Adrenal gland (tissue), 12 donors: ENCODE results near the gene STMN3. TPM values are rescaled to one million over a fixed set of nuclear protein-coding genes. Genes with fewer than 3 reads are reported as not detected.

Experiments used
- DNase-seq, 7 donors: peaks; one replicate each; pipeline ENCODE4 v3.0.0-alpha.2; 2019 to 2020
- H3K27ac ChIP-seq, 5 donors: fragments of 200-600 bp; sonication (generic) in 4 of 5; 1 replicate in 3 of 5; 2 replicates in 2 of 5; pipeline versions ENCODE4 v1.5.1 to v1.8.0; 2016 to 2020; ENCODE audit warnings: mild to moderate bottlenecking in 1 of 5
- H3K27me3 ChIP-seq: fragments of 200-600 bp; 2 replicates; pipeline ENCODE4 v1.8.0; 2021
- H3K36me3 ChIP-seq, 2 donors: fragments of 200-600 bp; replicated peaks in 1 of 2; 1 replicate in 1 of 2; 2 replicates in 1 of 2; pipeline versions ENCODE4 v1.5.1 to v1.8.0; 2018 to 2022
- H3K4me1 ChIP-seq, 2 donors: fragments of 200-600 bp; replicated peaks in 1 of 2; 1 replicate in 1 of 2; 2 replicates in 1 of 2; pipeline versions ENCODE4 v1.5.1 to v1.8.0; 2018 to 2021
- H3K4me3 ChIP-seq, 4 donors: fragments of 200-600 bp; sonication (generic) in 3 of 4; one replicate each; pipeline ENCODE4 v1.5.1; 2016 to 2018
- H3K9me3 ChIP-seq, 3 donors: fragments of 200-600 bp; sonication (generic) in 1 of 3; replicated peaks in 1 of 3; 1 replicate in 2 of 3; 2 replicates in 1 of 3; pipeline versions ENCODE4 v1.5.1 to v1.8.0; 2016 to 2021
- POLR2A ChIP-seq, 2 donors: fragments of 450-650 bp; IDR thresholded peaks; one replicate each; pipeline ENCODE4 v1.6.1; 2017; ENCODE audit warnings: antibody characterized with exemption in 2 of 2, mild to moderate bottlenecking in 2 of 2, moderate library complexity in 1 of 2
- WGBS, 4 donors: extraction: QIAGEN DNeasy Blood & Tissue Kit in 2 of 4; methylation state at CpG; one replicate each; pipeline versions ENCODE4 v1.1.5 to v1.1.7; 2013 to 2017; 5-methylcytosine and 5-hydroxymethylcytosine counted together
- intact Hi-C, 2 donors: fragments of 100-400 bp; cut with DNase I; formaldehyde crosslinking; loops; one replicate each; pipeline versions ENCODE4 v1.14.1 to v1.15.0; 2022 to 2023
- polyA plus RNA-seq, 3 donors: library from polyadenylated mRNA; stranded (reverse); fragments of 200-250 nt in 2 of 3; fragments of 350-450 nt in 1 of 3; fragmentation: Illumina TruSeq in 1 of 3; extraction: RNeasy Lipid Tissue Mini Kit (QIAGEN cat#74804) in 1 of 3; gene quantifications; one replicate each; pipeline ENCODE4 v1.2.3, GENCODE V29; 2013 to 2014
- total RNA-seq, 9 donors: library from RNA; depleted of rRNA in 4 of 9; stranded (reverse); fragments of >200 nt in 4 of 9; fragments of 120-200 nt in 1 of 9; fragmentation: NEBNext Ultra II Directional in 1 of 9; extraction: Animal tissue kit (Norgen Biotek cat#: 25700) in 1 of 9; gene quantifications; one replicate each; pipeline versions ENCODE4 v1.1.0 to v1.2.4, GENCODE V29; 2013 to 2023
- TF ChIP-seq, protein P1 (sequence below), 6 experiments: fragments of 450-650 bp in 4 of 6; fragments of 200-600 bp in 2 of 6; sonication (generic) in 1 of 6; IDR thresholded peaks; 1 replicate in 5 of 6; 2 replicates in 1 of 6; pipeline versions ENCODE4 v1.5.1 to v1.8.0; 2016 to 2021; ENCODE audit warnings: antibody characterized with exemption in 6 of 6, mild to moderate bottlenecking in 2 of 6, moderate library complexity in 1 of 6
- donor health status: healthy with polysubstance abuse.
- donor health status: Bipolar disorder and iron deficiency.
- donor health status: DM: yes; HTN: yes; CAD: no.
- donor health status: DM: no; HTN: no; CAD: no.
- donor health status: DM: no; HTN: no; CAD: no.
- donor health status: DM: yes; HTN: yes; CAD: no.

Gene STMN3
- total and polyA plus RNA-seq, 12 donors = 29.2 to 109 (median 54.5) TPM

- Histone ChIP-seq H3K36me3 (no peaks in the 10 kb centered on the region), H3K4me3 (no peak overlapping the region), H3K4me1 (peaks cover 4 to 33% of the 10 kb centered on the region in 2 donors), H3K9me3 (no peaks in the 10 kb centered on the region), H3K27me3 (no peaks in the 10 kb centered on the region), H3K27ac (peak overlapping the region; percentile 39 to 95 (median 72))
- DNase-seq = peak in 1 of 7 donors; percentile 37
- TF ChIP-seq, protein P1, sequence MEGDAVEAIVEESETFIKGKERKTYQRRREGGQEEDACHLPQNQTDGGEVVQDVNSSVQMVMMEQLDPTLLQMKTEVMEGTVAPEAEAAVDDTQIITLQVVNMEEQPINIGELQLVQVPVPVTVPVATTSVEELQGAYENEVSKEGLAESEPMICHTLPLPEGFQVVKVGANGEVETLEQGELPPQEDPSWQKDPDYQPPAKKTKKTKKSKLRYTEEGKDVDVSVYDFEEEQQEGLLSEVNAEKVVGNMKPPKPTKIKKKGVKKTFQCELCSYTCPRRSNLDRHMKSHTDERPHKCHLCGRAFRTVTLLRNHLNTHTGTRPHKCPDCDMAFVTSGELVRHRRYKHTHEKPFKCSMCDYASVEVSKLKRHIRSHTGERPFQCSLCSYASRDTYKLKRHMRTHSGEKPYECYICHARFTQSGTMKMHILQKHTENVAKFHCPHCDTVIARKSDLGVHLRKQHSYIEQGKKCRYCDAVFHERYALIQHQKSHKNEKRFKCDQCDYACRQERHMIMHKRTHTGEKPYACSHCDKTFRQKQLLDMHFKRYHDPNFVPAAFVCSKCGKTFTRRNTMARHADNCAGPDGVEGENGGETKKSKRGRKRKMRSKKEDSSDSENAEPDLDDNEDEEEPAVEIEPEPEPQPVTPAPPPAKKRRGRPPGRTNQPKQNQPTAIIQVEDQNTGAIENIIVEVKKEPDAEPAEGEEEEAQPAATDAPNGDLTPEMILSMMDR (IDR thresholded peaks at IDR 0.05) = no peak
- TF ChIP-seq POLR2A (IDR thresholded peaks at IDR 0.05) = no peak
- whole genome bisulfite sequencing, 4 donors = 90 to 94% (median 91%) methylated on average over 5 to 29 of the region's 29 CpGs
- intact Hi-C loops = no loop called here
Observed at GRCh38 chr20:63687419-63688178, 34.4 kb upstream of the STMN3 start.

GRCh38 chr20:63686492-63687321, 33.5 kb upstream of the STMN3 start:
- Histone ChIP-seq H3K27me3 (no peaks in the 10 kb centered on the region), H3K4me3 (no peak overlapping the region), H3K4me1 (peaks cover 4 to 42% of the 10 kb centered on the region in 2 donors), H3K36me3 (no peaks in the 10 kb centered on the region), H3K9me3 (no peaks in the 10 kb centered on the region), H3K27ac (peak overlapping the region; percentile 39 to 95 (median 72))
- WGBS, 4 donors = 51 to 84% (median 58%) methylated on average over 29 to 45 of the region's 45 CpGs
- TF ChIP-seq POLR2A (IDR thresholded peaks at IDR 0.05) = no peak
- TF ChIP-seq, protein P1 (IDR thresholded peaks at IDR 0.05) = no peak
- intact Hi-C loops = no loop called here
- DNase-seq = peak in 6 of 7 donors; percentile 72 to 87 (median 78)

DNA sequence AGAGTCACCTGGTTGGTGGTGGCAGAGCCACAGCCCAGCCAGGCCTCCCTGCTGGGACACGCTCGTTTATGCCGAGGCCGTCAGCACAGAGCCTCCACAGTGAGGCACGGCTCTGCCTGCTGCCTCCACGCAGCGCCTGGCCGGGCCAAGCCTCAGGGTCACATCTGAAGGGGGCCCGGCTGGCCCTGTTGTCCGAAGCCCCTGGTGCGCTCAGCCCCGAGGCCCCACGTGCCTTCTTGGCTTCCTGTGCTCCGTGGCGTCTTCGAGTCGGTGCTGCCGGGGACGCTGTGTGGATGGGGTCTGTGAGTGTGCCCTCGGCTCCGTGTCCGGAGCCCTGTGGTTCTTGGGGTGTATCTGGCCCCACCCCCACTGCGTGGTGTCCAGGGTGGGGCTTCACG, 32.9 kb upstream of the STMN3 start:
- H3K9me3 ChIP-seq = no peaks in the 10 kb centered on the region
- no peak for DNase-seq
- 82 to 87% (median 84%) methylated on average over 6 to 24 of the region's 24 CpGs for WGBS, 4 donors
- peak overlapping the region in 4 of 5 donors; percentile 55 to 95 (median 82) for H3K27ac ChIP-seq
- H3K4me1 ChIP-seq = peaks cover 4 to 45% of the 10 kb centered on the region in 2 donors
- TF ChIP-seq, protein P1 (IDR thresholded peaks at IDR 0.05) = no peak
- TF ChIP-seq POLR2A (IDR thresholded peaks at IDR 0.05) = no peak
- intact Hi-C loops = no loop called here
- no peaks in the 10 kb centered on the region for H3K36me3 ChIP-seq
- no peaks in the 10 kb centered on the region for H3K27me3 ChIP-seq
- H3K4me3 ChIP-seq = no peak overlapping the region
